HepG2 (cell line): ENCODE measurements around the gene TEX14. TPM values are rescaled to one million over a fixed set of nuclear protein-coding genes. Genes with fewer than 3 reads are reported as not detected.

Experiments used
- BHLHE40 ChIP-seq: IDR thresholded peaks from 2 replicates; pipeline ENCODE4 v1.6.1; 2011; ENCODE audit warnings: low read length, improper control_type of control experiment
- FOSL1 ChIP-seq: sonication (generic); formaldehyde crosslinking; IDR thresholded peaks from 2 replicates; pipeline ENCODE4 v1.9.0; 2021; ENCODE audit warnings: missing genetic modification reagents, borderline replicate concordance
- HNF4G ChIP-seq, 2 experiments: sonication (generic) in 1 of 2; formaldehyde crosslinking in 1 of 2; IDR thresholded peaks; 2 replicates each; pipeline versions ENCODE4 v1.4.0 to v1.6.1; 2011 to 2020; ENCODE audit warnings: borderline replicate concordance in 2 of 2, low read depth in 2 of 2, mild to moderate bottlenecking in 2 of 2, low read length in 1 of 2, missing genetic modification reagents in 1 of 2, moderate library complexity in 1 of 2
- IKZF4 ChIP-seq: sonication (generic); formaldehyde crosslinking; IDR thresholded peaks from 2 replicates; pipeline ENCODE4 v1.5.1; 2020; ENCODE audit warnings: borderline replicate concordance, mild to moderate bottlenecking, low read depth, missing genetic modification reagents; ENCODE audit errors: not compliant biosample characterization
- RARA ChIP-seq: IDR thresholded peaks from 2 replicates; pipeline ENCODE4 v1.6.1; 2016; ENCODE audit warnings: missing genetic modification reagents, missing compliant biosample characterization
- TAF15 ChIP-seq: fragments of 200-400 bp; formaldehyde crosslinking; IDR thresholded peaks from one replicate; pipeline ENCODE4 v1.6.1; 2018; ENCODE audit warnings: mild to moderate bottlenecking, low read depth, low read length; ENCODE audit not compliant: poor library complexity, severe bottlenecking
- ZNF253 ChIP-seq: sonication (generic); formaldehyde crosslinking; IDR thresholded peaks from 2 replicates; pipeline ENCODE4 v1.8.0; 2022; ENCODE audit warnings: mild to moderate bottlenecking, missing genetic modification reagents, borderline replicate concordance
- ZNF260 ChIP-seq: sonication (generic); formaldehyde crosslinking; IDR thresholded peaks from 2 replicates; pipeline ENCODE4 v1.4.0; 2020; ENCODE audit warnings: missing genetic modification reagents, low read depth, mild to moderate bottlenecking, borderline replicate concordance
- ZNF460 ChIP-seq: sonication (generic); formaldehyde crosslinking; IDR thresholded peaks from 2 replicates; pipeline ENCODE4 v1.5.1; 2020; ENCODE audit warnings: missing genetic modification reagents, mild to moderate bottlenecking, borderline replicate concordance
- ZNF652 ChIP-seq: IDR thresholded peaks from 2 replicates; pipeline ENCODE4 v1.6.1; 2016; ENCODE audit warnings: low read depth, borderline replicate concordance
- ZNF7 ChIP-seq: IDR thresholded peaks from 2 replicates; pipeline ENCODE4 v1.6.1; 2016; ENCODE audit warnings: missing biosample characterization, missing genetic modification reagents
- polyA plus RNA-seq, 8 experiments: library from polyadenylated mRNA; depleted of rRNA in 3 of 8; stranded (reverse) in 7 of 8; unstranded in 1 of 8; fragments of >200 nt; fragmentation: Illumina TruSeq in 4 of 8; extraction: Trizol in 4 of 8; gene quantifications; 2 replicates each; pipeline versions ENCODE4 v1.2.1 to v1.2.3, GENCODE V29; 2011 to 2016; ENCODE audit warnings: low read depth in 4 of 8, missing spikeins in 1 of 8, mixed read lengths in 1 of 8; ENCODE audit not compliant: insufficient read depth in 1 of 8
- total RNA-seq, 5 experiments: library from RNA; depleted of rRNA; stranded (reverse); fragments of >200 nt; fragmentation: Illumina TruSeq; extraction: Trizol; gene quantifications; 2 replicates each; pipeline ENCODE4 v1.2.3, GENCODE V29; 2016; ENCODE audit warnings: low read depth in 1 of 5
- TF ChIP-seq, protein P1 (sequence below): sonication (generic); formaldehyde crosslinking; IDR thresholded peaks from 2 replicates; pipeline ENCODE4 v1.4.0; 2020; ENCODE audit warnings: missing genetic modification reagents
- TF ChIP-seq, protein P2 (sequence below): sonication (generic); formaldehyde crosslinking; IDR thresholded peaks from 2 replicates; pipeline ENCODE4 v1.4.0; 2020; ENCODE audit warnings: missing genetic modification reagents
- TF ChIP-seq, protein P3 (sequence below): IDR thresholded peaks from 2 replicates; pipeline ENCODE4 v1.6.1; 2016; ENCODE audit warnings: low read depth
- TF ChIP-seq, protein P4 (sequence below): IDR thresholded peaks from 2 replicates; pipeline ENCODE4 v1.6.1; 2012; ENCODE audit warnings: low read depth, low read length, improper control_type of control experiment
- TF ChIP-seq, protein P5 (sequence below): sonication (generic); formaldehyde crosslinking; IDR thresholded peaks from 2 replicates; pipeline ENCODE4 v1.9.0; 2021; ENCODE audit warnings: missing genetic modification reagents, borderline replicate concordance

TEX14 gene
- total and polyA plus RNA-seq, 2 of the 13 experiments (the other 11 are each of a cell fraction or from before 2014, with no cell fraction given): 0.04 to 0.07 TPM

DNA sequence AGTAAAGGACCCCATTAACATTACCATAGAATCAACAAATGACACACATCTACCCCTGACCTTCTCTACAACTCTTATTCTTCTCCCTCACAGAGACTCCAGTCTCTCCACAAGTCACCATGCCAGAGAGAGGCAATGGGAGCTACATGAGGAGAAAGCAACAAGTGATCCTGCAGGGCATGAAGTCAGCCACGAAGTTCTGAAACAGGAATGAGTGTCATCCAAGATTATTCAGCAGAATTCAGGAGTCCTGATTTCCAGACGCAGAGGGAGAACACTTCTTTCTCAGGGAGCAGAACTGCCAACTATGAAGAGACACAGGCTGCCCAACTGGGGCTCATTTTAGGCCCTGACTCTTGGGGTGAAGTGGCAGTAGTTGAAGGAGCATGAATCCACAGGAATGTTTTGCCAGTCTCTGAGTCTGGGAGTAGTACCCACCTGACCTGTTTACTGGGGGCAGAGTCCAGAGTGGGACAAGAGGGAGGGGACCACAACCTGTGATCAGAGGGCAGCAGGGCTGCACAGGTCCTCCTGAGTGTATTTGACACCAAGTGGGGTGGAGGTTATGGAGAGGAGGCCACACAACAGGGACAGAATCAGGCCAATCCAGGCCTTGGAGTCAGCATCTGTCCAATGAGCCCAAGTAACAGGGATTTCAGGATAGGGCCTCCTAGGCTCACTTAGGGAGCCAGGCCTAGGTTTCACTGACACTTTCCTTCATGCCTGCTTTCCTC lies 175.0 kb downstream of the TEX14 start (continued):
- TF ChIP-seq, protein P1, sequence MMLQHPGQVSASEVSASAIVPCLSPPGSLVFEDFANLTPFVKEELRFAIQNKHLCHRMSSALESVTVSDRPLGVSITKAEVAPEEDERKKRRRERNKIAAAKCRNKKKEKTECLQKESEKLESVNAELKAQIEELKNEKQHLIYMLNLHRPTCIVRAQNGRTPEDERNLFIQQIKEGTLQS: no peak
- TF ChIP-seq IKZF4 (CRISPR knock-in tag) (no peak), FOSL1 (CRISPR knock-in tag) (no peak), ZNF253 (0 out of 2 replicates have a peak, but pooled peaks have one; percentile 18), HNF4G (IDR thresholded peaks at IDR 0.05; ENCODE audit: borderline replicate concordance, low read depth, low read length) (peak; percentile 88), HNF4G (CRISPR knock-in tag; IDR thresholded peaks at IDR 0.05; ENCODE audit: borderline replicate concordance, low read depth) (peak; percentile 82), ZNF652 (CRISPR knock-in tag) (0 out of 2 replicates have a peak, but pooled peaks have one; percentile 5), ZNF460 (CRISPR knock-in tag) (peak; percentile 55; the same call in 1 of the 2 replicates), RARA (peak; percentile 70), ZNF260 (CRISPR knock-in tag) (no peak), ZNF7 (CRISPR knock-in tag) (no peak), BHLHE40 (0 out of 2 replicates have a peak, but pooled peaks have one; percentile 16), TAF15 (no peak)
- TF ChIP-seq, protein P2, sequence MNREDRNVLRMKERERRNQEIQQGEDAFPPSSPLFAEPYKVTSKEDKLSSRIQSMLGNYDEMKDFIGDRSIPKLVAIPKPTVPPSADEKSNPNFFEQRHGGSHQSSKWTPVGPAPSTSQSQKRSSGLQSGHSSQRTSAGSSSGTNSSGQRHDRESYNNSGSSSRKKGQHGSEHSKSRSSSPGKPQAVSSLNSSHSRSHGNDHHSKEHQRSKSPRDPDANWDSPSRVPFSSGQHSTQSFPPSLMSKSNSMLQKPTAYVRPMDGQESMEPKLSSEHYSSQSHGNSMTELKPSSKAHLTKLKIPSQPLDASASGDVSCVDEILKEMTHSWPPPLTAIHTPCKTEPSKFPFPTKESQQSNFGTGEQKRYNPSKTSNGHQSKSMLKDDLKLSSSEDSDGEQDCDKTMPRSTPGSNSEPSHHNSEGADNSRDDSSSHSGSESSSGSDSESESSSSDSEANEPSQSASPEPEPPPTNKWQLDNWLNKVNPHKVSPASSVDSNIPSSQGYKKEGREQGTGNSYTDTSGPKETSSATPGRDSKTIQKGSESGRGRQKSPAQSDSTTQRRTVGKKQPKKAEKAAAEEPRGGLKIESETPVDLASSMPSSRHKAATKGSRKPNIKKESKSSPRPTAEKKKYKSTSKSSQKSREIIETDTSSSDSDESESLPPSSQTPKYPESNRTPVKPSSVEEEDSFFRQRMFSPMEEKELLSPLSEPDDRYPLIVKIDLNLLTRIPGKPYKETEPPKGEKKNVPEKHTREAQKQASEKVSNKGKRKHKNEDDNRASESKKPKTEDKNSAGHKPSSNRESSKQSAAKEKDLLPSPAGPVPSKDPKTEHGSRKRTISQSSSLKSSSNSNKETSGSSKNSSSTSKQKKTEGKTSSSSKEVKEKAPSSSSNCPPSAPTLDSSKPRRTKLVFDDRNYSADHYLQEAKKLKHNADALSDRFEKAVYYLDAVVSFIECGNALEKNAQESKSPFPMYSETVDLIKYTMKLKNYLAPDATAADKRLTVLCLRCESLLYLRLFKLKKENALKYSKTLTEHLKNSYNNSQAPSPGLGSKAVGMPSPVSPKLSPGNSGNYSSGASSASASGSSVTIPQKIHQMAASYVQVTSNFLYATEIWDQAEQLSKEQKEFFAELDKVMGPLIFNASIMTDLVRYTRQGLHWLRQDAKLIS: no peak
- TF ChIP-seq, protein P3, sequence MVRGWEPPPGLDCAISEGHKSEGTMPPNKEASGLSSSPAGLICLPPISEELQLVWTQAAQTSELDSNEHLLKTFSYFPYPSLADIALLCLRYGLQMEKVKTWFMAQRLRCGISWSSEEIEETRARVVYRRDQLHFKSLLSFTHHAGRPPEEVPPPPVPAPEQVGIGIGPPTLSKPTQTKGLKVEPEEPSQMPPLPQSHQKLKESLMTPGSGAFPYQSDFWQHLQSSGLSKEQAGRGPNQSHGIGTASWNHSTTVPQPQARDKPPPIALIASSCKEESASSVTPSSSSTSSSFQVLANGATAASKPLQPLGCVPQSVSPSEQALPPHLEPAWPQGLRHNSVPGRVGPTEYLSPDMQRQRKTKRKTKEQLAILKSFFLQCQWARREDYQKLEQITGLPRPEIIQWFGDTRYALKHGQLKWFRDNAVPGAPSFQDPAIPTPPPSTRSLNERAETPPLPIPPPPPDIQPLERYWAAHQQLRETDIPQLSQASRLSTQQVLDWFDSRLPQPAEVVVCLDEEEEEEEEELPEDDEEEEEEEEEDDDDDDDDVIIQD: 0 out of 2 replicates have a peak, but pooled peaks have one; percentile 11
- TF ChIP-seq, protein P4, sequence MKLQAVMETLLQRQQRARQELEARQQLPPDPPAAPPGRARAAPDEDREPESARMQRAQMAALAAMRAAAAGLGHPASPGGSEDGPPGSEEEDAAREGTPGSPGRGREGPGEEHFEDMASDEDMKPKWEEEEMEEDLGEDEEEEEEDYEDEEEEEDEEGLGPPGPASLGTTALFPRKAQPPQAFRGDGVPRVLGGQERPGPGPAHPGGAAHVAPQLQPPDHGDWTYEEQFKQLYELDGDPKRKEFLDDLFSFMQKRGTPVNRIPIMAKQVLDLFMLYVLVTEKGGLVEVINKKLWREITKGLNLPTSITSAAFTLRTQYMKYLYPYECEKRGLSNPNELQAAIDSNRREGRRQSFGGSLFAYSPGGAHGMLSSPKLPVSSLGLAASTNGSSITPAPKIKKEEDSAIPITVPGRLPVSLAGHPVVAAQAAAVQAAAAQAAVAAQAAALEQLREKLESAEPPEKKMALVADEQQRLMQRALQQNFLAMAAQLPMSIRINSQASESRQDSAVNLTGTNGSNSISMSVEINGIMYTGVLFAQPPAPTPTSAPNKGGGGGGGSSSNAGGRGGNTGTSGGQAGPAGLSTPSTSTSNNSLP: 0 out of 2 replicates have a peak, but pooled peaks have one; percentile 19
- TF ChIP-seq, protein P5, sequence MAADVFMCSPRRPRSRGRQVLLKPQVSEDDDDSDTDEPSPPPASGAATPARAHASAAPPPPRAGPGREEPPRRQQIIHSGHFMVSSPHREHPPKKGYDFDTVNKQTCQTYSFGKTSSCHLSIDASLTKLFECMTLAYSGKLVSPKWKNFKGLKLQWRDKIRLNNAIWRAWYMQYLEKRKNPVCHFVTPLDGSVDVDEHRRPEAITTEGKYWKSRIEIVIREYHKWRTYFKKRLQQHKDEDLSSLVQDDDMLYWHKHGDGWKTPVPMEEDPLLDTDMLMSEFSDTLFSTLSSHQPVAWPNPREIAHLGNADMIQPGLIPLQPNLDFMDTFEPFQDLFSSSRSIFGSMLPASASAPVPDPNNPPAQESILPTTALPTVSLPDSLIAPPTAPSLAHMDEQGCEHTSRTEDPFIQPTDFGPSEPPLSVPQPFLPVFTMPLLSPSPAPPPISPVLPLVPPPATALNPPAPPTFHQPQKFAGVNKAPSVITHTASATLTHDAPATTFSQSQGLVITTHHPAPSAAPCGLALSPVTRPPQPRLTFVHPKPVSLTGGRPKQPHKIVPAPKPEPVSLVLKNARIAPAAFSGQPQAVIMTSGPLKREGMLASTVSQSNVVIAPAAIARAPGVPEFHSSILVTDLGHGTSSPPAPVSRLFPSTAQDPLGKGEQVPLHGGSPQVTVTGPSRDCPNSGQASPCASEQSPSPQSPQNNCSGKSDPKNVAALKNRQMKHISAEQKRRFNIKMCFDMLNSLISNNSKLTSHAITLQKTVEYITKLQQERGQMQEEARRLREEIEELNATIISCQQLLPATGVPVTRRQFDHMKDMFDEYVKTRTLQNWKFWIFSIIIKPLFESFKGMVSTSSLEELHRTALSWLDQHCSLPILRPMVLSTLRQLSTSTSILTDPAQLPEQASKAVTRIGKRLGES: no peak
